Measurements from ENCODE around the gene HOXB8.

HOXB8 gene

DNA sequence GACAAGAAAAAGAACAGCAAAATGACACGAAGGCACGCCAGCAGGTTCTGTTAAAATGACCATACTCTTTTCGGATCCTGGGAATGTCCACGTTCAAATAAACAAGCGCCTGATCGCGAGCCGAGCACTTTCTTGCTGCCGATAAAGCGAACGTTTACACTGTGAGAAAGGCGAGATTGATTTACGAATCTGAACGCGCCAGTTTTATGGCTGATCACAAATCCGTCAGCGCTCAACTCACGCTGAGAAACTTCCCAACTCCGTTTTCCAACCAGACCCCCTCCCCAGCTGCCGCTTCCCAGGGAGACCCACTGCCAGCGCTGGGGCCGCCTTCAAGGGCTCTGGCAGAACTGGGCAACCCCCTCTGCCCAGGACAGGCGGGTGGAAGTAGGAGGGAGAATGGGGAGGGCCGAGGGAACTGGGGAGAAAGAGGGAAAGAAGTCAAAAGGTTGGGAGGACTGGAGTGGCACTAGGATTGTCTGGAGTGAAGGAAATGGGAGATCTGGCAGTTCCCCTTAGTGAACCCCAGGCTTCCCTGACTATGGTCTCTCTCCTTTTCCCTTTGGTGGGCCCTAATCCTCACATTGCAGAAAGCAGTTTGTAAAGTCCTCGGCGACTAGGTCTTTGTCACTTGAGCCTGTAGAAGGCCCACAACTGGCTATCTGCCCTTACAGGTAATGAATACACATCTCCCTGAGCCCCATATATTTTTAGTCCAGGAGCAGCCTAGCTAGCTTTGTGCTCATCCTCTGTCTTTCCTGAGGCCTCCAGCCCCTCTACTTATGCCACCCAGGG, 43.9 kb downstream of the HOXB8 start:
- no peaks in the 10 kb centered on the region for H3K9me3 Mint-ChIP-seq
- no peak overlapping the region for H3K4me3 Mint-ChIP-seq
- H3K4me1 Mint-ChIP-seq (ENCODE audit: low read depth), result peaks cover 25% of the 10 kb centered on the region
- peaks cover 3% of the 10 kb centered on the region for H3K27me3 Mint-ChIP-seq (ENCODE audit: low read depth)
- no peak overlapping the region for H3K27ac Mint-ChIP-seq
- H3K36me3 Mint-ChIP-seq (ENCODE audit: low read depth), result peaks cover 19% of the 10 kb centered on the region

DNA sequence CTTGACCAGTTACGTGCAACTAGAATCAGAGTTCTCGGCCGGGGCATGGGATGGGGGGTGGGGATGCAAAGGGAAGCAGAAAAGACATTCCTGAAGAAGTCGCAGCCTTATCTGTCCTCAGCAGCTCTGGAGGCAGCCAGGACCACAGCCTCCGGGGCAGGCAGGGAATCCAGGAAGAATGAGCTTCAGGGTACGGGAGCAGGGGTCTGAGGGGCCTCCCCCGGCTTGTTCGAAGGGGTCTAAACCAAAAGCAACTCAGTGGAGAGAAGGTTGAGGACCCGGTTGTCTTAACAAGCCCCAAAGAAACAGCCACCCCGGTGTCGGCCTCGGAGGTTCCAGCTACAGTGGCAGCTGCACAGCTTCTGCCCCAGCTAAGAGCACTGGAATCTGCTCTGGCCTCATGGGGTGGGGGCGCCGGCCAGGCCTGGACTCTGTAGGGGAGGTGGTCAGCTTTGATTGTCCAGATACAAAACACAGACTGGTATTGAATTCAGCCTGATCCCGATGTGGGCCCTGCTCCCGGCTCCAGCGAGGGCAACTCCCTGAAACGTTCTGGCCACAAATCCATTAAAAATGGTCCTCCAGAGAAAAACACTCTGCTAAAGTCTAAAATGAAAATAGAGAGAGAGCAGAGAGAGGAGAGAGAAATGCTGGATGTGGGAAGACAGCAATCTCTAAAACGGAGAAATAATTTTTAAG, 44.6 kb downstream of the HOXB8 start:
- peaks cover 3% of the 10 kb centered on the region for H3K27me3 Mint-ChIP-seq (ENCODE audit: low read depth)
- H3K27ac Mint-ChIP-seq, result no peak overlapping the region
- H3K9me3 Mint-ChIP-seq, result no peaks in the 10 kb centered on the region
- peaks cover 19% of the 10 kb centered on the region for H3K36me3 Mint-ChIP-seq (ENCODE audit: low read depth)
- H3K4me1 Mint-ChIP-seq (ENCODE audit: low read depth), result peaks cover 19% of the 10 kb centered on the region
- no peak overlapping the region for H3K4me3 Mint-ChIP-seq

DNA sequence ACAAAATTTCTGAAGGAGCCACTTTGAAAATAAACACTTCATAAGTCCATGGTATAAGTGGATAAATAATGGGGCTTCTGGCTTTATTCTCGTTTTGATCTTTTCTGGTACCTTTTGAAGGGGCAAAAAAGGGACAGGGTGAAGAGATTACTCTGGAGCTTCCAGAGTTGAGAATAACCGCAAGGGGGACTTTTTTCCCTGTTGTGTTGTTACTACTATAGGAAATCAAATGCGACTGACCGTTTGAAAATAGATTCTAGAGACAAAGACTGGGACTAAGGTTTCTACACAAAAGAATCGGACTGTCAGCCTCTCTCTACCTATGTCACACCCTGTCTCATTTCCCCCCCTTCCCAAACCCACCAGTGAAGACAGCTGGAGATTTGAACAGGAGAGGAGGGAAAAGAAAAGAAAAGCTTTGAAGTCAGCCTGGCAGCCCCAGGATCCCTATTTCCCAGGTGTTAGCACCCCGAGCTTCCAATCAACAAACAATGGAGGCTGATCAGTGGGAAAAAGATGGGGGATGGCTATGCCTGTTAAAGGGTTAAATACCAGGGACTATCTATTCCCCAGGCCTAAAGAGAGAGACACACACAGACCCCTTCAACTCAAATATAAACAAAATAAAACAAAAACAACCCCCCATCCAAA, 45.3 kb downstream of the HOXB8 start:
- peaks cover 16% of the 10 kb centered on the region for H3K4me1 Mint-ChIP-seq (ENCODE audit: low read depth)
- H3K27me3 Mint-ChIP-seq (ENCODE audit: low read depth), result peaks cover 5% of the 10 kb centered on the region
- H3K9me3 Mint-ChIP-seq, result no peaks in the 10 kb centered on the region
- no peak overlapping the region for H3K27ac Mint-ChIP-seq
- H3K36me3 Mint-ChIP-seq (ENCODE audit: low read depth), result peaks cover 19% of the 10 kb centered on the region
- no peak overlapping the region for H3K4me3 Mint-ChIP-seq

DNA sequence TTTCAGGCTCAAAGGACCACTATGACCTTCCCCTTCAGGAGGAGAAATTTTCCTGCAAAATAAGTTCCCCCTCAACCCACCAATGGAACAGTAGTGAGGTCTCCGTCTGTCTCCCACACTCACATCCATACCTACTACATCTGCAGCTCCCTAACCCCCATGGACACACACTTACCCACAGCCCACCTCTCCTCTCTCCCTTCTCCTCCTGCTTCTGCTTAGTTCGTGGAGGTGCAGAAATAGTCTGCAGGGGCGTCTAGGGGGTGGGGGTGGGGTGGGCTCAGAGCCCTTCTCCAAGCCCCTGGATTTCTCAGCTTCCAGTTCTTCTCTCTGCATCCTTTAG, 45.9 kb downstream of the HOXB8 start:
- H3K36me3 Mint-ChIP-seq (ENCODE audit: low read depth), result peaks cover 18% of the 10 kb centered on the region
- peaks cover 12% of the 10 kb centered on the region for H3K4me1 Mint-ChIP-seq (ENCODE audit: low read depth)
- no peaks in the 10 kb centered on the region for H3K9me3 Mint-ChIP-seq
- no peak overlapping the region for H3K27ac Mint-ChIP-seq
- H3K27me3 Mint-ChIP-seq (ENCODE audit: low read depth), result peaks cover 8% of the 10 kb centered on the region
- H3K4me3 Mint-ChIP-seq, result no peak overlapping the region

DNA sequence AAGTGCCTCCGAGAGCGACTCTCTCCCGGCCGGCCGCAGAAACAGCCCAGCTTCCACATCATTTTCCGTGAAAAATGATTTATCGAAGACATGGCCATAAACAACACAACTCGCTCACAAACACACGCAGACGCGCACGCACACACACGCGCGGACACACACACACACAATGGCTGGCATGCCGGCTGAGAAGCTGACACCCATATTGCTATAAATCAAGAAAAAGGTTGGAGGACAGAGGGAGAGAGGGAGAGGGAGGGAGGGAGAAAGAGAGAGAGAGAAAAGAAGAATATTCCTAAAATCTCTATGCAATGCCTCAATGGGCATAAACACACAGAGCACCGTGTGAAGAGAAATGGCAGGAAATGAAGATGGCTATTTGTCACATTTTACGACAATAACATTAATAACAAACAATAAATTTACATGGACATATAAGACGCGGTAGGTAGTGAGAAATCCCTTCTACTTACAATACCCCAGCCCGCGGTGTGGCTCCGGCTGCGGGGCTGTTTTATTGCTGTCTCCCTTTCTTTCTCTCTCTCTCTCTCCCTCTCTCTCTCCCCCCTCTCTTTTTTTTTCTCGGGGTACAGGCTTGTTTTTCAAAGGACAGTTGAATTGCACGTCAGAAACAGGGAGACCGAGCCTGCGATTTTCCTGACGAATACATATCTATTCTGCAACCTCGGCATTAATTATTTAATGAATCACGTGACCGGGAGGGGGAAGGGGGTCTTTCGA, 46.4 kb downstream of the HOXB8 start:
- H3K4me1 Mint-ChIP-seq (ENCODE audit: low read depth), result peaks cover 10% of the 10 kb centered on the region
- H3K36me3 Mint-ChIP-seq (ENCODE audit: low read depth), result peaks cover 19% of the 10 kb centered on the region
- no peaks in the 10 kb centered on the region for H3K9me3 Mint-ChIP-seq
- peaks cover 10% of the 10 kb centered on the region for H3K27me3 Mint-ChIP-seq (ENCODE audit: low read depth)
- no peak overlapping the region for H3K4me3 Mint-ChIP-seq
- peak overlapping the region; percentile 10 for H3K27ac Mint-ChIP-seq

DNA sequence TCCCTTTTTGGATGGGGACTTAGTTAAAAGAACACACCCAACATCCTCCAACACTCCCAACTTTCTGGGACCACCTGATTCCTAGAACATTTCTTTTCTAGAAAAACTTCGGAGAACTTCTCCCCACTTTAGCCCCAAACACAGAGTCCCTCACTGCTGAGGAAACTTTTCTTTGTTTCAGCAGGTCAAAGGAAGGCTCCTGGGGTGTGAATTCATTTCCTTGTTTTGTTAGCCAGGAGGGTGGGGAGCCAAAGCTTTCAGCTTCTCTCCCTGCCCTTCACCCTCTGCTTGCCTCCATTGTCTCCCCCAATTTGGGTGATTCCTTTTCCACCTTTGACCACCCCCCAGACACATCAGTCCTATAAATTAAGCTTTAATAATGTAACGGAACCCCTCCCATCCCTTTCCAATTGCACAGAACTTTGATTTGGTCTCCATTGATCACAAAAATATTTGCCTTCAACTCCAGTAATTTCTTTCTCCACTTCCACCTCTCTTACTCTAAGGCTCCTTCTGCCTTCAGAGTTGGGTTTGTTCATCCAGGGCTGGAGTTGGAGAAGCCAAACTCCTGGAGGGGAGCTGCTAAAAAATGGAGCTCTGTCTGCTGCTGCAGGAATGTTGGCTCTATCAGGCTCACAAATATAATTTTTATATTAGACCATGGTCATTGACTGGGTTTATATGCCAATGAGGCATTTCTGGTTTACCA, 47.3 kb downstream of the HOXB8 start:
- peaks cover 6% of the 10 kb centered on the region for H3K4me1 Mint-ChIP-seq (ENCODE audit: low read depth)
- H3K36me3 Mint-ChIP-seq (ENCODE audit: low read depth), result peaks cover 17% of the 10 kb centered on the region
- H3K9me3 Mint-ChIP-seq, result no peaks in the 10 kb centered on the region
- no peak overlapping the region for H3K4me3 Mint-ChIP-seq
- H3K27ac Mint-ChIP-seq, result no peak overlapping the region
- H3K27me3 Mint-ChIP-seq (ENCODE audit: low read depth), result peaks cover 11% of the 10 kb centered on the region

DNA sequence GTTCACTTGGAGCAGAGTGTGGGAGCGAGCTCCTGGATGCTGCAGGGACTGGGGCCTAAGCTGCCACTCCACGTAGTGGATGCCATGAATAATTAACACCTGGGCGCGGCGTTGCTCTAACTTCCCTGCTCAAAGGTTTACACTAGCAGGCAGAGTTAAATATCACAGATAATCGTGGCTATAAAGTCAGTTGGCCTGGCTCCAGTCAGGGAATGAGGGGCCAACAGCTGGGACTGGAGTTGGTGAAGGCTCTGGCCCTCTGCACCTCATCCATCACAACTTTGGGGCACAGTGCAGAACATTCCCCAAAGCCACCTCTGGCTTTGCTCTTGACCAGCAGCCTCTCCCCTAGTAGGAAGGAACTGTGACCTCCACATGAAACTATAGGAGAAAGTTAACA, 47.9 kb downstream of the HOXB8 start:
- H3K36me3 Mint-ChIP-seq (ENCODE audit: low read depth), result peaks cover 17% of the 10 kb centered on the region

DNA sequence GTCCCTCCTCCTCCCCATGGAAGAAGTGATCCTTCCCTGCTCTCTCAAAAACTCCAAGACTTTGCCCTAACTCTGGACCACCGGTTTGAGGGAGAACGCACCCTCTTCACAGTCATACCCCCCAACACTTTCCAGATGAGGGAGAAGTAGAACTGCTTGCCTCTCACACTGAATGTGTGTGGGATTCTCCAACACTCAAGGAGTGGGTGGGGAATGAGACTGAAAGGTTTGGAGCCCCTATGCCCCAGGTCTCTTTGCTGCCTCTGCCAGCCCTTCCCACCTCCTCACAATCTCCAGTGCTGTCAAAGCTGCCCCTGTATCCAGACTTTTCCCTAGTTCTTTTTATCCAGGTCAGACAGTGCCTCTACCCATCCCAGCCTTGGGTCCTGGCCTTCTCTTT, 48.4 kb downstream of the HOXB8 start:
- Mint-ChIP-seq H3K4me1 (ENCODE audit: low read depth) (peaks cover 7% of the 10 kb centered on the region), H3K36me3 (ENCODE audit: low read depth) (peaks cover 15% of the 10 kb centered on the region), H3K9me3 (no peaks in the 10 kb centered on the region), H3K4me3 (no peak overlapping the region), H3K27me3 (ENCODE audit: low read depth) (peaks cover 12% of the 10 kb centered on the region), H3K27ac (no peak overlapping the region)

More for the DNA sequence above, 47.9 kb downstream of the HOXB8 start:
- no peak overlapping the region for H3K4me3 Mint-ChIP-seq
- no peak overlapping the region for H3K27ac Mint-ChIP-seq
- peaks cover 6% of the 10 kb centered on the region for H3K4me1 Mint-ChIP-seq (ENCODE audit: low read depth)
- H3K27me3 Mint-ChIP-seq (ENCODE audit: low read depth), result peaks cover 12% of the 10 kb centered on the region
- no peaks in the 10 kb centered on the region for H3K9me3 Mint-ChIP-seq

DNA sequence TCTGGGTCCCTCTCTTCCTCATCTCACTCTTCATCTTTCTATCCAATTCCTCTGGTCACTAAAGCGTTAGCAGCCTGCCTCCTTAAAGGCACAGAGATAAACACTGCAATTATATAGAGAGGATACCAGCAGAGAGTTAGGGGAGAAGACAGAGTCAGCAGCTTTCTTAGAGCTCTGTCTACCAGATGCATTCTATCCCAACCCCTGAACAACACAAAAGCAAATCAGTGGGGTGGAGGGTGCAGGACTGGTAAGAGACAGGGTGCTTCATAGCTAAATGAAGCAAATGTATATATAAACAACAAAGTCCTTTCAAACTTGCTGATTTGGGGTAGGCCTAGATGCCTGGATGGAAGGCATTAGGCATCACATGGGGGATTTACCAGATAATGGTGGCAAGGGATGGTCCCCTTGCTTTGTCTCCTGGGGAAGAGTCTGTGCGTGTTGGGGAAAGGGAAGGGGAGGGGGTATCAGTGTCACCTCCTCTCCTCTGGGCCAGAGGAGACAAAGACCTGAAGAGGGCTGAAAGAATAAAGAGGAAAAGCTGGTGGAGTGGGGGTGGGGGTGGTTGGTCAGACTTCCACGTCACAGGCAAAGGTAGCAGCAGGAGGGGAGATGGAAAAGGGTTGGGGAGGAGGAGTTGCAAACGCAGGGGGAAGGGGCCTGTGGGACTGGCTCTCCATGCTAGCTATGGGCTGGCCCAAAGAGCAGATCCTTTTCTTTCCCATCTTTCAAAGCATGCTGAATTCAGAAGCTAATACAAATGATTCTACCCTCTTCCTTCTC, 49.0 kb downstream of the HOXB8 start:
- H3K4me3 Mint-ChIP-seq, result no peak overlapping the region
- H3K4me1 Mint-ChIP-seq (ENCODE audit: low read depth), result peaks cover 11% of the 10 kb centered on the region
- peaks cover 13% of the 10 kb centered on the region for H3K36me3 Mint-ChIP-seq (ENCODE audit: low read depth)
- H3K27ac Mint-ChIP-seq, result no peak overlapping the region
- H3K9me3 Mint-ChIP-seq, result no peaks in the 10 kb centered on the region
- peaks cover 12% of the 10 kb centered on the region for H3K27me3 Mint-ChIP-seq (ENCODE audit: low read depth)

DNA sequence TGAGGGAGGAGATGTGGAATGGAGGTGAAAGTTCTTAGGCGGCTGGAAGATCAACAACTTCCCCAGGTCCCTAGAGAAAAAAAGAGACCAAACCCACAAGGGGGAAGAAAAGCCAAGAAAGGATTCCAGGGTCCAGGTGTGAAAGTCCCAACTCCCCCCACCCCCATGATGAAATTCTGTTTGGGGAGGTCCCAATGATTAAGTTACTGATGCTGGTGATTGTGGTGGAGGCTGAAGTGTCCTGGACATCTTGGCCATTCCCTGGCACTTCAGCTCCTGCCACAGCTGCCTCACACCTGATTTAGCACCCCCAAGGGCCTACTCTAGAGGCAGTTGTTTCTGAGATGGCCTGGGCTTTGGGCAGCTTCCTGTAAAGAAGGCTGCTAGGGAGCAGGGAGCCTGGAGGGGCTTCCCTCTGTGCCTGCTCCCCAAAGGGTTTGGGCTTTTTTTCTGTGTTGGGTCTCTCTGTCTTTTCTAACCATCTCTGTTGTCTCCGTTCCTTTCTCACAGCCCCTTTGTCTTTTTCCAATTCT, 50.0 kb downstream of the HOXB8 start:
- Mint-ChIP-seq H3K4me3 (peak overlapping the region; percentile 6), H3K27ac (no peak overlapping the region), H3K9me3 (no peaks in the 10 kb centered on the region), H3K36me3 (ENCODE audit: low read depth) (peaks cover 11% of the 10 kb centered on the region), H3K27me3 (ENCODE audit: low read depth) (peaks cover 12% of the 10 kb centered on the region), H3K4me1 (ENCODE audit: low read depth) (peaks cover 11% of the 10 kb centered on the region)

DNA sequence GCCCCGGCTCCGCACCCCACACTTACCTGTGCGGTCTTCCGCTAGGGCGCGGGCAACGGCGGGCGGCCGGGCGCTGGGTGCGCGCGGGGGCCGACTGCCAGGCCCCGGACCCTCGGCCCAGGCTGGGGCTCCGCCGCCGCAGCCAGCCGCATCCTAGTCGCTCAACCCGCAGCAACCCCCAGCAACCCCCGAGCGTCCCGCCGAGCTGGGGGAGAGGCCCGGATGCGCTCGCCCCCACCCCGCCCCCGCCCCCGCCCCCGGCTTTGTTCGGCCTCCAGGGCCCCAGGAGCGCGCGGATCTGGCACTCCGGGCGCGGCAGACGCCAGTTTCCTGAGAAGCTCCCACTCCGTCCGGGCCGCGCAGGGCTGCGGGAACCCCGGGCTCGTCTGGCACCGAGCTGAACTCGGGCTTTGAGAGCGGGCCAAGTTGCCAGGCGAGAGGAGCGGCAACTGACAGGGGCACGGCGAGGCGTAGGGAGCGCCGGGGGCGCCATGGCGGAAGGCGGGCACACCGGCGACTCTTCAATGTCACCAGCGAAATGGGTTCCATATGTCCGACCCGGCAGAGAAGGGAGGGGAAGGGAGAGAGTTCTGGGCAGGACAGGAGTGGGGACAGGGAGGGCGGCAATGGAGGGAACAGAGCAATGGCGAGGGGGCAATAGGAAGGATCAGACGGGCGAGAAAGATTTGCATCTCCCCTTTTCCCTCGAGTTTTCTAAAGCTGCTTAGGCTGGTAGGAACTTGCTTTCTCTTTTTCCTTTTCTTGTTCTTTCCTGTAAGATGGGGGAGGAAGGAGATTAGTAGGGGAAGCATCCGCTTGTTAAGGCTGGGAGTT, 50.7 kb downstream of the HOXB8 start:
- no peak overlapping the region for H3K27ac Mint-ChIP-seq
- H3K9me3 Mint-ChIP-seq, result no peaks in the 10 kb centered on the region
- H3K4me1 Mint-ChIP-seq (ENCODE audit: low read depth), result peaks cover 11% of the 10 kb centered on the region
- H3K27me3 Mint-ChIP-seq (ENCODE audit: low read depth), result peaks cover 12% of the 10 kb centered on the region
- H3K4me3 Mint-ChIP-seq, result peak overlapping the region; percentile 6
- H3K36me3 Mint-ChIP-seq (ENCODE audit: low read depth), result peaks cover 11% of the 10 kb centered on the region

DNA sequence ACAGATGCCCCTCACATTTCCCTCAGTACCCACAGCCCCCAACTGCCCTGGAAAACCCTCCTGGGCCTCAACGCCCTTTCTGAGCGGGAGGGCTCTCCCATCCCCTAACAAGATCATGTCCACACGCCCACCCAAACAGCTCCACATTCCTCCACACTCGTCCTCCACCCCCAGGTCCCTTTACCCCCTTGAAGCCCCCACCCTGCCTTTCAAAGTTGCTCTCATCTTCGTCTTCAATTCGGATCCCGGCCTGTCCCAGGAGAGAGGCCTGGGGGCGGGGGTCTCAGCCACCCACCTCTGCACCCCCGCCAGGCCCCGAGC, 51.3 kb downstream of the HOXB8 start:
- H3K4me3 Mint-ChIP-seq, result no peak overlapping the region
- H3K9me3 Mint-ChIP-seq, result no peaks in the 10 kb centered on the region
- peaks cover 11% of the 10 kb centered on the region for H3K4me1 Mint-ChIP-seq (ENCODE audit: low read depth)
- no peak overlapping the region for H3K27ac Mint-ChIP-seq
- H3K36me3 Mint-ChIP-seq (ENCODE audit: low read depth), result peaks cover 12% of the 10 kb centered on the region
- peaks cover 17% of the 10 kb centered on the region for H3K27me3 Mint-ChIP-seq (ENCODE audit: low read depth)

Measured in T-helper 1 cell treated with Interleukin-12 subunit alpha and Interleukin-12 subunit beta and Interleukin-4 antibody, amounts not matched to agents 30 μg/mL and 1 μg/mL, for 36 hours (primary cell).